Upper lobe of right lung (tissue), 1 donor: ENCODE data around the gene FGF16. TPM values are rescaled to one million over a fixed set of nuclear protein-coding genes. Genes with fewer than 3 reads are reported as not detected.
A peak's percentile ranks its signal among the peaks of the same experiment; 100 is the strongest.
"Not testable (repeated sequence)": the region's sequence is repeated elsewhere in the genome, so short reads cannot be mapped to it uniquely, and the experiment has no call there.

Experiments
- ATAC-seq: fragments of 200-7000 bp; cut with Tn5 transposase; one replicate; pipeline ENCODE4 v1.9.1; 2020; ENCODE audit warnings: mild to moderate bottlenecking, moderate library complexity
- DNase-seq: peaks from one replicate; pipeline ENCODE4 v3.0.0-alpha.2; 2020
- H3K27ac ChIP-seq: fragments of 200-600 bp; one replicate; pipeline ENCODE4 v1.8.0; 2022
- H3K27me3 ChIP-seq: fragments of 200-600 bp; one replicate; pipeline ENCODE4 v1.8.0; 2022; ENCODE audit warnings: mild to moderate bottlenecking
- H3K36me3 ChIP-seq: fragments of 200-600 bp; one replicate; pipeline ENCODE4 v1.8.0; 2022
- H3K4me1 ChIP-seq: fragments of 200-600 bp; one replicate; pipeline ENCODE4 v1.8.0; 2022
- H3K4me3 ChIP-seq: fragments of 200-600 bp; one replicate; pipeline ENCODE4 v1.8.0; 2022; ENCODE audit warnings: mild to moderate bottlenecking
- H3K9me3 ChIP-seq: fragments of 200-600 bp; one replicate; pipeline ENCODE4 v1.8.0; 2022
- CTCF ChIP-seq: fragments of 200-600 bp; IDR thresholded peaks from one replicate; pipeline ENCODE4 v1.8.0; 2022; ENCODE audit warnings: antibody characterized with exemption
- intact Hi-C: fragments of 100-400 bp; cut with DNase I; formaldehyde crosslinking; loops from one replicate; pipeline ENCODE4 v1.11.0; 2022
- long read RNA-seq: library from polyadenylated mRNA; unstranded; transcript quantifications from one replicate; pipeline ENCODE4 v2.0.0, GENCODE V29; 2021
- total RNA-seq: library from RNA; stranded (reverse); fragmentation: NEBNext Ultra II Directional; extraction: Animal tissue kit (Norgen Biotek cat#: 25700); gene quantifications from one replicate; pipeline ENCODE4 v1.2.1, GENCODE V29; 2021
- donor health status: DM: no; HTN: yes; CAD: no; lungs with severe emphysema.

Gene FGF16
- total RNA-seq = not detected
- long read RNA-seq = 0 reads

- no peaks in the 10 kb centered on the region for H3K27me3 ChIP-seq
- ATAC-seq (peak; percentile 37), DNase-seq (peak; percentile 36)
- intact Hi-C loops = no loop called here
- no peak within 1 kb of the TSS for H3K27ac ChIP-seq
- peak within 1 kb of the TSS; percentile 36 for H3K4me3 ChIP-seq
- no peaks in the 10 kb centered on the region for H3K9me3 ChIP-seq
- no peak for TF ChIP-seq CTCF
- no peaks in the 10 kb centered on the region for H3K36me3 ChIP-seq
- H3K4me1 ChIP-seq = no peaks in the 10 kb centered on the region
Observed at GRCh38 chrX:77446908-77447652, at the start of gene FGF16. Gene FGF16, plus strand, starts transcription at chrX:77447389. Its CDS starts 286 bp downstream, at chrX:77447675.

GRCh38 chrX:77398330-77398954 is 48.7 kb upstream of the FGF16 start:
- intact Hi-C loops = no loop called here
- H3K27me3 ChIP-seq = no peaks in the 10 kb centered on the region
- TF ChIP-seq CTCF = no peak
- no peaks in the 10 kb centered on the region for H3K36me3 ChIP-seq
- H3K4me1 ChIP-seq = no peaks in the 10 kb centered on the region
- H3K9me3 ChIP-seq = no peaks in the 10 kb centered on the region
- H3K27ac ChIP-seq = no peak overlapping the region
- H3K4me3 ChIP-seq = no peak overlapping the region
- ATAC-seq (no peak), DNase-seq (no peak)

- DNase-seq = no peak
- no peak for ATAC-seq
- no peak overlapping the region for H3K27ac ChIP-seq
- intact Hi-C loops = no loop called here
- H3K9me3 ChIP-seq = no peaks in the 10 kb centered on the region
- no peak for TF ChIP-seq CTCF
- H3K27me3 ChIP-seq = no peaks in the 10 kb centered on the region
- no peak overlapping the region for H3K4me3 ChIP-seq
- no peaks in the 10 kb centered on the region for H3K4me1 ChIP-seq
- H3K36me3 ChIP-seq = no peaks in the 10 kb centered on the region
Observed at GRCh38 chrX:77404419-77404818, 42.8 kb upstream of the FGF16 start.

GRCh38 chrX:77407821-77408220 is 39.4 kb upstream of the FGF16 start:
- H3K4me3 ChIP-seq, H3K27ac ChIP-seq, intact Hi-C loops, H3K36me3 ChIP-seq, H3K27me3 ChIP-seq, H3K4me1 ChIP-seq, DNase-seq, H3K9me3 ChIP-seq, ATAC-seq: not testable (repeated sequence)

GRCh38 chrX:77412631-77413030 is 34.6 kb upstream of the FGF16 start:
- ATAC-seq (no peak), DNase-seq (no peak)
- Histone ChIP-seq H3K27me3 (no peaks in the 10 kb centered on the region), H3K9me3 (no peaks in the 10 kb centered on the region), H3K4me1 (no peaks in the 10 kb centered on the region), H3K4me3 (no peak overlapping the region), H3K36me3 (no peaks in the 10 kb centered on the region), H3K27ac (no peak overlapping the region)
- intact Hi-C loops = no loop called here
- TF ChIP-seq CTCF = no peak

GRCh38 chrX:77415161-77415560 is 32.0 kb upstream of the FGF16 start:
- DNase-seq (no peak), ATAC-seq (no peak)
- Histone ChIP-seq H3K4me1 (no peaks in the 10 kb centered on the region), H3K36me3 (no peaks in the 10 kb centered on the region), H3K27ac (no peak overlapping the region), H3K4me3 (no peak overlapping the region), H3K9me3 (no peaks in the 10 kb centered on the region), H3K27me3 (no peaks in the 10 kb centered on the region)
- intact Hi-C loops = no loop called here
- no peak for TF ChIP-seq CTCF
